ENCODE measurements around the gene GLRX5.

The GLRX5 gene

DNA sequence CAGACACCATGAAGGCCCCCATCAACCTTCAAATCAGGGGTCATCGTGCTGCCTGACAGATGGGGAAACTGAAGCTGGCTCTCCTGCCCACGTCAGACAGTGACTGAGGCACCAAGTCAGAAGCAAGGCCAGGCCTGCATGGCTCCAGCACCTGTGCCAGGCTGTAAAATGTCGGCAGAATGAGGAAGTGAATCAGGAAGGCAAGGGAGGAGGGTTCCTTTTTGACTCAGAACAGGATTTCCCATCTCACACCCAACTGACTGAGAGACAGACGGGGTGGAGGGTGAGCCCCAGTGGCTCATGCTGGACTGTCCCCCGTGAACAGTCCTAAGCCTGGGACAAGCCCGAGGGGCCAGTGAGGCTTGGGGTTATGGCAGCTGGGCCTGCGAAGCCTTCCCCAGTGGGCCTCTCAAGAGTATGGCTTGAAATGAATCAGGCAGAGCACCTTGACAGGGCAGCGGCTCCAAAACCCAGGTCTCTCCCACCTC, 39.3 kb upstream of the GLRX5 start:
- no peak overlapping the region for H3K27ac ChIP-seq

DNA sequence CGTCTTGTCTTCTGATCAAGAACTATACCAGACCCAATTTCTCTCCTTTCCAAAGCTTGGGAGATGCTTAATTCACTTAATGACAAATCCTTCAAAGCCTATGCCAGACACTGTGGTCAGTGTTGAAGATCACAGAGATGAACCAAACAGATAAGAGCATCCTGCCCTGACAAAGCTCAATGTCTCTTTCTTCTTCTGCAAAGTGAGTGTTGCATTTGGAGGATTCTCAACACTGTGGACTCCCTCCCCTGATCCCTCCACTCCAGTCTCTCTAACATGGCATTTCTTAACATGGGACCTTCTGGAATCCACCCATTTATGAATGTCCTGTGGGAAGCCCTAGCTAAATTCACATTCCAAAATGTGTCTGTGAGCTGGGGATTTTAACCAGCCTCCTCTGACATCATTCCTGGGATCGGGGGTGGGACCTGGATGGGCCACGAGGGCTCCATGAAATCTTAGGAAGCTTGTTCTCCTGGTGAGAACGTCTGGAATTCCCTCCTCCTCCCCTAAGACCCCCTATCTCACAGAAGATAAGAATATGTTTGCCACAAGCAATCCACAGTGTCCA, 38.7 kb upstream of the GLRX5 start:
- H3K27ac ChIP-seq = no peak overlapping the region
- no peak for TF ChIP-seq CTCF (conservative IDR thresholded peaks at IDR 0.05)

More for the DNA sequence above, 39.3 kb upstream of the GLRX5 start:
- TF ChIP-seq CTCF (conservative IDR thresholded peaks at IDR 0.05) = no peak

DNA sequence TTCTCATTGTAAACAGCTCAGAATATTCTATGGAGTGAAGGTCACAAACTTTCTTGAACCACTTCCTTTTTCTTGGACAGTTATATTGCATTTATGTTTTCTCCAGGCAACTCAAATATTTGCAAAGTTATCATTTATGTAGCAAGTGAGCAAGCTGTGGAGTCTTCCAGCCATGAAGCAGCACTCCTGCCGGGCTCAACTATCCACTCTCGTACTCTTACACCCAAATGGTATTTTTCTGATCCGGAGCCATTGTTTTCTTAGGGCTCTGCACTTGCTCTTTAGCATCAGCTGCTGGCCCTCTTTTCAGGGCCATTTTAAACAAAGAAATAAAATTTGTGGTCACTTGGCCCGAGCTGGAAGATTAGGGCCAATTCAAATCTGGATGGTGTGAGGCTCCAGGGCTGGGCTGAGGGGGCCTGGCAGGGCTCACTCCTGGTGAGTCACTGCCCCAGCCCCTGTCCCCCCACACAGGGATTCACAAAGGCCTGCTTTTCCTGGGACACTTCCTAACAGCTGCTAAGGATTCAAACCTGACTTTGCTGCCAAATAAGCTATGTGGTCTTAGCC, 38.1 kb upstream of the GLRX5 start:
- no peak for TF ChIP-seq CTCF (conservative IDR thresholded peaks at IDR 0.05)
- no peak overlapping the region for H3K27ac ChIP-seq

DNA sequence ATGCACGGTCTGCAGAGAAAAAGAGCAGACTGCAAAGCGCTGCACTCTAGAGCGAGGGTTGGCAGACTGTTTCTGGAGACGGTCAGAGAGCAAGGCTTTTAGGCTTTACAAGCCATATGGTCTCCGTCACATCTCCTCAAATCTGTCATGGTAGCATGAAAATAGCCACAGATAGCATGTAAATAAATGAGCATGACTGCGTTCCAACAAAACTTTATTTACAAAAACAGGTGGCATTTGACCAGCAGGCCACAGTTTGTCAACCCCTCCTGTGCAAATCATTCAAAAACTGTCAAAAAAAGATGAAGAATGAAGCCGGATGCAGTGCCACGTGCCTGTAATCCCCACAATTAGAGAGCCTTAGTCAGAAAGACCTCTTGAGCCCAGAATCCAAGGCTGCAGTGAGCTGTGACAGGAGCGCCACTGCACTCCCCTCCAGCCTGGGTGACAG, 37.3 kb upstream of the GLRX5 start:
- no peak overlapping the region for H3K27ac ChIP-seq
- TF ChIP-seq CTCF (conservative IDR thresholded peaks at IDR 0.05) = no peak

GRCh38 chr14:95498622-95499353, 36.1 kb upstream of the GLRX5 start:
- no peak for TF ChIP-seq CTCF (conservative IDR thresholded peaks at IDR 0.05)
- no peak overlapping the region for H3K27ac ChIP-seq

DNA sequence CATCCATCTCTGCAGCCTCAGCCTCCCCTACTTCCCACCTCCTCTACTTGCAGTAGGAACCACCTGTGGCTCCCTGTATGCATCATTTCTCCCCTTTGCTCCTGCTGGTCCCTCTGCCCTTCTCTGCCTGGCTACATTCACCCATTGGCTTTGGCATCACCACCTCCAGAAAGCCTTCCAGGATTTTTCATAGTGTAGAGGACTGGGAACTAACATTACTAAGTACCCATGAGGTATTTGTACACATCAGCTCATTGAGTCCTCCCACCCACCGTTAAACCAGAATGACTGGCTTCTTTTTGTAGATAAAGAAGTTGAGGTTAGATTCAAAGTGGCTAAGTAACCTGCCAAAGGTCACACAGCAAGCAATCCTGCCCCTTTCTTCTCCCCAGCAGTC, 35.5 kb upstream of the GLRX5 start:
- no peak overlapping the region for H3K27ac ChIP-seq
- no peak for TF ChIP-seq CTCF (conservative IDR thresholded peaks at IDR 0.05)

DNA sequence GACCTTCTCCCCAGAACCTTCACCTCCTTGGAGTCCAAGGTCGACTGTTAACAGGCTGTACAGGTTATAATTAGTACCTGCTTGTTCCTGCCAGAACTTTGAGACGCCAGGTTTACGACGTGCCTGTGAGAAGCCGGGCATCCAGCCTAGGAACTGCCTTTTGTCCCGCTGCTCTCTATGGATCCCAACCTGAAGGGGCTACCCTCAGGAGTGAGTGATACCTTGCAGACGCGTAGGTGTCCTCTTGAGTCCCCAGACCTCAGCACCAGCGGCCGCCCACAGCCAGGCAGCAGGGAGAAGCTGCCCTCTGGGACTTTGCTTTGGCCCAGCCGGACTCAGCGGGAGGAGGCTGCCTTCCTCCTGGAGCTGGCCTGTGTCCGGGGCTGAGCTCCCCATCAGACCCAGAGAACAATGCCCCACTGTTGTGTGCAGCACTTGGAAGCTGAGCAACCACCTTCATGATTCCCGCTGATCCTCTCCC, 34.6 kb upstream of the GLRX5 start:
- H3K27ac ChIP-seq = peak overlapping the region; percentile 10; the same call in 1 of the 2 replicates

More for the DNA sequence above, 34.6 kb upstream of the GLRX5 start:
- TF ChIP-seq CTCF (conservative IDR thresholded peaks at IDR 0.05) = no peak
